K562 (cell line): ENCODE measurements around the gene APPL2. TPM values are rescaled to one million over a fixed set of nuclear protein-coding genes. Genes with fewer than 3 reads are reported as not detected.

Experiments used
- ATF3 ChIP-seq, 2 experiments: fragments of 450-650 bp in 1 of 2; sonication (generic) in 1 of 2; formaldehyde crosslinking in 1 of 2; IDR thresholded peaks in 1 of 2; conservative IDR thresholded peaks in 1 of 2; 2 replicates each; pipeline versions ENCODE4 v1.6.1 to v1.8.1; 2016 to 2023; ENCODE audit warnings: mild to moderate bottlenecking in 2 of 2, moderate library complexity in 2 of 2, inconsistent platforms in 1 of 2, missing genetic modification reagents in 1 of 2
- CEBPZ ChIP-seq: fragments of 150-350 bp; IDR thresholded peaks from 2 replicates; pipeline ENCODE4 v1.6.1; 2014; ENCODE audit warnings: low read depth, mild to moderate bottlenecking, low read length, borderline replicate concordance
- CHD7 ChIP-seq: fragments of 200-600 bp; sonication (generic); IDR thresholded peaks from one replicate; pipeline ENCODE4 v1.6.1; 2012; ENCODE audit warnings: mild to moderate bottlenecking, low read depth, low read length, inconsistent platforms
- E2F1 ChIP-seq: sonication (generic); formaldehyde crosslinking; IDR thresholded peaks from 2 replicates; pipeline ENCODE4 v1.8.1; 2023; ENCODE audit warnings: mild to moderate bottlenecking, missing genetic modification reagents, moderate library complexity
- KDM2B ChIP-seq: fragments of 250-450 bp; sonication (Bioruptor Pico); IDR thresholded peaks from 2 replicates; pipeline ENCODE4 v1.8.0; 2021; ENCODE audit warnings: mild to moderate bottlenecking, moderate library complexity
- KLF10 ChIP-seq: fragments of 250-450 bp; sonication (Bioruptor Pico); IDR thresholded peaks from 2 replicates; pipeline ENCODE4 v1.6.1; 2021; ENCODE audit warnings: matching md5 sums
- ZFX ChIP-seq: sonication (generic); formaldehyde crosslinking; IDR thresholded peaks from 2 replicates; pipeline ENCODE4 v1.8.0; 2022; ENCODE audit warnings: mild to moderate bottlenecking, missing genetic modification reagents, moderate library complexity
- polyA plus RNA-seq, 8 experiments: library from polyadenylated mRNA; depleted of rRNA in 4 of 8; stranded (reverse) in 5 of 8; unstranded in 3 of 8; fragments of >200 nt; fragmentation: Nextera tagmentation in 2 of 8; fragmentation: Illumina TruSeq in 1 of 8; extraction: Ambion mirVana in 2 of 8; extraction: Trizol in 1 of 8; gene quantifications; 2 replicates each; pipeline versions ENCODE4 v1.2.1 to v1.2.3, GENCODE V29; 2011 to 2014; ENCODE audit warnings: inconsistent platforms in 1 of 8, missing spikeins in 1 of 8
- total RNA-seq, 7 experiments: library from RNA; depleted of rRNA in 6 of 7; stranded (reverse); fragments of >200 nt in 6 of 7; fragmentation: Illumina TruSeq in 2 of 7; extraction: Trizol in 2 of 7; gene quantifications; 2 replicates each; pipeline versions ENCODE4 v1.2.1 to v1.2.3, GENCODE V29; 2011 to 2021; ENCODE audit warnings: low replicate concordance in 1 of 7

APPL2 gene
- total and polyA plus RNA-seq, 9 of the 15 experiments (the other 6 are each of a cell fraction or from before 2014, with no cell fraction given), result 2.1 to 14.4 (median 8.2) TPM

DNA sequence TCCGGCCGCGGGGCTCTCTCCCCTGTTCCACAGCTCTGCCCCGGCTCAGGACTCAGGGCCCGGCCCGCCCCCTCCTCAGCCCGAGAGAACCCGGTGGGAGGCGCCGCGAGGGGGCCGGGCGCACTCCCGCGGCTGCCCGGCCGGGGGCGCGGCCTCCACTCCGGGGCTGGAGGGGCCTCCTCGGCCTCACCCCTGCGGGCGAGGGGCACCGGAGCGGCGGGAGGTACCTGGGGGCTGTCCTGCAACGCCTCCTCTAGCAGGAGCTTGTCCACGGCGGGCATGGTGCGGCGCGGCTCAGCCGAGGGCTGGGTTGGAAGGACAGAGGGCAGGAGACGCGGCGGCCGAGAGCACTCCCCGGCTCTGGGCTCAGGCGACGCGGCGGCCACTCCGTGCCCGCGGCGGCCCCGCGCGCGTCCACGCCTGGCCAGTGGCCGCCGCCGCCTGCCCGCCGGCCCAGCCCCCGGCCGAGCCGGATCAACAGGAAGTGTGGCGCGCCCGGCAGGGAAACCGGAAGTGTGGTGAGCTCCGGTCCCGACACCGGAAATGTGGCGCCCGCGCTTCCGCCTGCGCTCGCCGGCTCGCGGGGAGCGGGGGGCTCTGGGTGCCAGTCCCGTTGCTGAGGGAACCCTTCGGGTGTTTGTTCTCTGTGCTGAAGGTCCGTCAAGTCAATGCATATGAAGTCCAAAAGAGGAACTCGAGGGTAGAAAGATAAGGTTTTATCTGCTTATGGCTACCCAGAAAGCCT, at the start of gene APPL2 (continued):
- TF ChIP-seq CEBPZ, result no peak
- no peak for TF ChIP-seq KLF10
- peak; percentile 87 for TF ChIP-seq ZFX (CRISPR knock-in tag)
- TF ChIP-seq E2F1 (CRISPR knock-in tag), result no peak
- TF ChIP-seq CHD7, result no peak
- TF ChIP-seq KDM2B, result no peak
- TF ChIP-seq ATF3 (IDR thresholded peaks at IDR 0.05), result no peak
- no peak for TF ChIP-seq ATF3 (CRISPR knock-in tag; conservative IDR thresholded peaks at IDR 0.05)
